ENCODE data around the gene PLA2G6.

- TF ChIP-seq EZH2phosphoT487 (IDR thresholded peaks at IDR 0.05; ENCODE audit: borderline replicate concordance, low read length) (no peak), EZH2 (IDR thresholded peaks at IDR 0.05; ENCODE audit: low read length, unreplicated experiment) (no peak), CTCF (conservative IDR thresholded peaks at IDR 0.05; ENCODE audit: low read depth, low read length) (no peak)
These were observed 45.4 kb upstream of the PLA2G6 start for GRCh38 chr22:38226853-38227649.

All from PC-3 (cell line).